Hepatocyte (in vitro differentiated cells): ENCODE measurements around the gene KCNK4.

Experiments used
- EZH2 ChIP-seq: fragments of 200-600 bp; sonication (generic); IDR thresholded peaks from 2 replicates; pipeline ENCODE4 v1.6.1; 2016; ENCODE audit warnings: antibody characterized with exemption, mild to moderate bottlenecking, borderline replicate concordance
- EZH2phosphoT487 ChIP-seq: fragments of 200-600 bp; sonication (generic); IDR thresholded peaks from one replicate; pipeline ENCODE4 v1.6.1; 2018; ENCODE audit warnings: antibody characterized with exemption, mild to moderate bottlenecking, low read depth, moderate library complexity; ENCODE audit not compliant: unreplicated experiment, severe bottlenecking
- TF ChIP-seq, protein P1 (sequence below): fragments of 200-600 bp; sonication (generic); IDR thresholded peaks from 2 replicates; pipeline ENCODE4 v1.5.1; 2016; ENCODE audit warnings: antibody characterized with exemption, mild to moderate bottlenecking; ENCODE audit not compliant: poor library complexity

GRCh38 chr11:64317325-64317960, 26.3 kb downstream of the KCNK4 start, which contains the start of gene TRMT112:
- no peak for TF ChIP-seq EZH2phosphoT487
- TF ChIP-seq, protein P1, sequence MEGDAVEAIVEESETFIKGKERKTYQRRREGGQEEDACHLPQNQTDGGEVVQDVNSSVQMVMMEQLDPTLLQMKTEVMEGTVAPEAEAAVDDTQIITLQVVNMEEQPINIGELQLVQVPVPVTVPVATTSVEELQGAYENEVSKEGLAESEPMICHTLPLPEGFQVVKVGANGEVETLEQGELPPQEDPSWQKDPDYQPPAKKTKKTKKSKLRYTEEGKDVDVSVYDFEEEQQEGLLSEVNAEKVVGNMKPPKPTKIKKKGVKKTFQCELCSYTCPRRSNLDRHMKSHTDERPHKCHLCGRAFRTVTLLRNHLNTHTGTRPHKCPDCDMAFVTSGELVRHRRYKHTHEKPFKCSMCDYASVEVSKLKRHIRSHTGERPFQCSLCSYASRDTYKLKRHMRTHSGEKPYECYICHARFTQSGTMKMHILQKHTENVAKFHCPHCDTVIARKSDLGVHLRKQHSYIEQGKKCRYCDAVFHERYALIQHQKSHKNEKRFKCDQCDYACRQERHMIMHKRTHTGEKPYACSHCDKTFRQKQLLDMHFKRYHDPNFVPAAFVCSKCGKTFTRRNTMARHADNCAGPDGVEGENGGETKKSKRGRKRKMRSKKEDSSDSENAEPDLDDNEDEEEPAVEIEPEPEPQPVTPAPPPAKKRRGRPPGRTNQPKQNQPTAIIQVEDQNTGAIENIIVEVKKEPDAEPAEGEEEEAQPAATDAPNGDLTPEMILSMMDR, result no peak
- no peak for TF ChIP-seq EZH2
